HL-60 (cell line): ENCODE results near the gene TPCN2.

ENCODE experiments used
- DNase-seq, 2 experiments: peaks; one replicate each; pipeline ENCODE4 v3.0.0-alpha.2; 2010 to 2020; ENCODE audit warnings: low read depth in 1 of 2, low spot score in 1 of 2
- H3K27ac ChIP-seq: fragments of 250-450 bp; sonication (Bioruptor Pico); replicated peaks from 2 replicates; pipeline ENCODE4 v1.5.1; 2020; ENCODE audit warnings: mild to moderate bottlenecking, moderate library complexity
- H3K27me3 ChIP-seq: fragments of 250-450 bp; sonication (Bioruptor Pico); 2 replicates; pipeline ENCODE4 v1.5.1; 2021; ENCODE audit warnings: mild to moderate bottlenecking, moderate library complexity; ENCODE audit not compliant: insufficient read depth, poor library complexity, severe bottlenecking
- H3K4me3 ChIP-seq: replicated peaks from 2 replicates; pipeline ENCODE4 v1.5.1; 2011; ENCODE audit warnings: mild to moderate bottlenecking, control low read depth, low read length; ENCODE audit not compliant: insufficient read depth
- GABPA ChIP-seq: IDR thresholded peaks from 2 replicates; pipeline ENCODE4 v1.6.1; 2012; ENCODE audit warnings: low read depth
- POLR2AphosphoS5 ChIP-seq: IDR thresholded peaks from 2 replicates; pipeline ENCODE4 v1.6.1; 2012; ENCODE audit warnings: low read depth
- SPI1 ChIP-seq: IDR thresholded peaks from 2 replicates; pipeline ENCODE4 v1.6.1; 2012; ENCODE audit warnings: low read depth, mild to moderate bottlenecking, borderline replicate concordance
- TF ChIP-seq, protein P1 (sequence below): IDR thresholded peaks from one replicate; pipeline ENCODE4 v1.5.1; 2011; ENCODE audit warnings: low read length, control low read depth, inconsistent platforms; ENCODE audit not compliant: insufficient read depth
- TF ChIP-seq, protein P2 (sequence below): IDR thresholded peaks from 2 replicates; pipeline ENCODE4 v1.6.1; 2012; ENCODE audit warnings: low read depth; ENCODE audit not compliant: insufficient replicate concordance

TPCN2 gene

DNA sequence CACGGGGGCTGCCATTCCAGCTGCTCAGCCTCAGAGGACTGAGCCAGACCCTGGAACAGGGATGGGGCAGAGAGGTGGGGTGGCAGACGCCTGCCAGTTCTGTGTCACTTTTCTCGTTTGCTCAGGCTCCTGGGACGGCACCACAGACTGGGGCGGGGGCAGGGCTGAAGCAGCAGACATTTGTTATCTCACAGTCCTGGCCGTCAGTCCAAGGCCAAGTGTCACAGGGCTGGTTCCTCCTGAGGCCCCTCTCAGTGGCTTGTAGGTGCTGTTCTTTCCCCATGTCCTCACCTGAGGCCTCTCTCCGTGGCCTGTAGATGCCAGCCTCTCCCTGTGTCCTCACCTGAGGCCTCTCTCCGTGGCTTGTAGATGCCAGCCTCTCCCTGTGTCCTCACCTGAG is 24.7 kb downstream of the TPCN2 start:
- Histone ChIP-seq H3K27me3 (no peaks in the 10 kb centered on the region), H3K4me3 (no peak overlapping the region), H3K27ac (no peak overlapping the region)
- TF ChIP-seq GABPA (no peak), POLR2AphosphoS5 (no peak), SPI1 (no peak)
- TF ChIP-seq, protein P1, sequence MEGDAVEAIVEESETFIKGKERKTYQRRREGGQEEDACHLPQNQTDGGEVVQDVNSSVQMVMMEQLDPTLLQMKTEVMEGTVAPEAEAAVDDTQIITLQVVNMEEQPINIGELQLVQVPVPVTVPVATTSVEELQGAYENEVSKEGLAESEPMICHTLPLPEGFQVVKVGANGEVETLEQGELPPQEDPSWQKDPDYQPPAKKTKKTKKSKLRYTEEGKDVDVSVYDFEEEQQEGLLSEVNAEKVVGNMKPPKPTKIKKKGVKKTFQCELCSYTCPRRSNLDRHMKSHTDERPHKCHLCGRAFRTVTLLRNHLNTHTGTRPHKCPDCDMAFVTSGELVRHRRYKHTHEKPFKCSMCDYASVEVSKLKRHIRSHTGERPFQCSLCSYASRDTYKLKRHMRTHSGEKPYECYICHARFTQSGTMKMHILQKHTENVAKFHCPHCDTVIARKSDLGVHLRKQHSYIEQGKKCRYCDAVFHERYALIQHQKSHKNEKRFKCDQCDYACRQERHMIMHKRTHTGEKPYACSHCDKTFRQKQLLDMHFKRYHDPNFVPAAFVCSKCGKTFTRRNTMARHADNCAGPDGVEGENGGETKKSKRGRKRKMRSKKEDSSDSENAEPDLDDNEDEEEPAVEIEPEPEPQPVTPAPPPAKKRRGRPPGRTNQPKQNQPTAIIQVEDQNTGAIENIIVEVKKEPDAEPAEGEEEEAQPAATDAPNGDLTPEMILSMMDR, result no peak
- TF ChIP-seq, protein P2, sequence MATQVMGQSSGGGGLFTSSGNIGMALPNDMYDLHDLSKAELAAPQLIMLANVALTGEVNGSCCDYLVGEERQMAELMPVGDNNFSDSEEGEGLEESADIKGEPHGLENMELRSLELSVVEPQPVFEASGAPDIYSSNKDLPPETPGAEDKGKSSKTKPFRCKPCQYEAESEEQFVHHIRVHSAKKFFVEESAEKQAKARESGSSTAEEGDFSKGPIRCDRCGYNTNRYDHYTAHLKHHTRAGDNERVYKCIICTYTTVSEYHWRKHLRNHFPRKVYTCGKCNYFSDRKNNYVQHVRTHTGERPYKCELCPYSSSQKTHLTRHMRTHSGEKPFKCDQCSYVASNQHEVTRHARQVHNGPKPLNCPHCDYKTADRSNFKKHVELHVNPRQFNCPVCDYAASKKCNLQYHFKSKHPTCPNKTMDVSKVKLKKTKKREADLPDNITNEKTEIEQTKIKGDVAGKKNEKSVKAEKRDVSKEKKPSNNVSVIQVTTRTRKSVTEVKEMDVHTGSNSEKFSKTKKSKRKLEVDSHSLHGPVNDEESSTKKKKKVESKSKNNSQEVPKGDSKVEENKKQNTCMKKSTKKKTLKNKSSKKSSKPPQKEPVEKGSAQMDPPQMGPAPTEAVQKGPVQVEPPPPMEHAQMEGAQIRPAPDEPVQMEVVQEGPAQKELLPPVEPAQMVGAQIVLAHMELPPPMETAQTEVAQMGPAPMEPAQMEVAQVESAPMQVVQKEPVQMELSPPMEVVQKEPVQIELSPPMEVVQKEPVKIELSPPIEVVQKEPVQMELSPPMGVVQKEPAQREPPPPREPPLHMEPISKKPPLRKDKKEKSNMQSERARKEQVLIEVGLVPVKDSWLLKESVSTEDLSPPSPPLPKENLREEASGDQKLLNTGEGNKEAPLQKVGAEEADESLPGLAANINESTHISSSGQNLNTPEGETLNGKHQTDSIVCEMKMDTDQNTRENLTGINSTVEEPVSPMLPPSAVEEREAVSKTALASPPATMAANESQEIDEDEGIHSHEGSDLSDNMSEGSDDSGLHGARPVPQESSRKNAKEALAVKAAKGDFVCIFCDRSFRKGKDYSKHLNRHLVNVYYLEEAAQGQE, result no peak
- no peak for DNase-seq

DNA sequence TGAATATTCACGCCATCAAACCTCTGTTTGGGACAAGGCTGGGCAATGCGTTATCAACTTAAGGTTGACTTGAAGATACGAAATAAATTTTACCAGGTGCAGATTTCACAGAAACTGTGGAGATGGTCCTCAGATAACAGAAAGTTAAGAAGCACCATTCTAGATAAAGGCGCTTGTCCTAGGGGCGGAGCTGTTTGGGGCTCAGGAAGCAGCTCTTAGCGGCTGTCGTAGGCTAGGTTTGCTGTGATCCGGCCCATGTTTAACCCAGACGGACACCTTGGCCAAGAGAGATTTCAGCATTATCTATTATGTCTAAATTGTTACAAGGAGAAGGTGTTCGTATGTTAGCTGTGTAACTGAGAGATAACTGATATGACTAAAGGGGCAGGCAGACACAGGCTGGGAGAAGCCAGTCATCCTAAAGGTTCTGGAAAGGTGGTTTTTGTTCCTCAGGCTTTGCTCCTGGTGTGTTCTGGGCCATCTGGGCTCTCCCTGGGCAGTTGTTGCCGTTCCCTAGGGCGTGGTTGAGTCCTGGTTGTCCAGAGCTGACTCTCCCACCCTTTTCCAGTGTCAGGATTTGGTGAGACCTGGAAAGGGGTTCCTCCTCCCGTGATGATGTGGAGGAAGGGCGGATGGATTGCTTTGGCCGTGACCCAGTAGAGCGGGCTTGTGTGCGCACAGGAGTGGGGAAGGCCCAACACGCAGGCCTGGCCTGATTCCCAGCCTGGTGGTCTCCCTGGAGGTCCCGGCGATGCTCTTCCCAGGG is 25.8 kb downstream of the TPCN2 start:
- Histone ChIP-seq H3K4me3 (no peak overlapping the region), H3K27ac (no peak overlapping the region), H3K27me3 (no peaks in the 10 kb centered on the region)
- DNase-seq, result no peak
- TF ChIP-seq, protein P1, result no peak
- TF ChIP-seq SPI1 (no peak), POLR2AphosphoS5 (no peak), GABPA (no peak)
- TF ChIP-seq, protein P2, result no peak

DNA sequence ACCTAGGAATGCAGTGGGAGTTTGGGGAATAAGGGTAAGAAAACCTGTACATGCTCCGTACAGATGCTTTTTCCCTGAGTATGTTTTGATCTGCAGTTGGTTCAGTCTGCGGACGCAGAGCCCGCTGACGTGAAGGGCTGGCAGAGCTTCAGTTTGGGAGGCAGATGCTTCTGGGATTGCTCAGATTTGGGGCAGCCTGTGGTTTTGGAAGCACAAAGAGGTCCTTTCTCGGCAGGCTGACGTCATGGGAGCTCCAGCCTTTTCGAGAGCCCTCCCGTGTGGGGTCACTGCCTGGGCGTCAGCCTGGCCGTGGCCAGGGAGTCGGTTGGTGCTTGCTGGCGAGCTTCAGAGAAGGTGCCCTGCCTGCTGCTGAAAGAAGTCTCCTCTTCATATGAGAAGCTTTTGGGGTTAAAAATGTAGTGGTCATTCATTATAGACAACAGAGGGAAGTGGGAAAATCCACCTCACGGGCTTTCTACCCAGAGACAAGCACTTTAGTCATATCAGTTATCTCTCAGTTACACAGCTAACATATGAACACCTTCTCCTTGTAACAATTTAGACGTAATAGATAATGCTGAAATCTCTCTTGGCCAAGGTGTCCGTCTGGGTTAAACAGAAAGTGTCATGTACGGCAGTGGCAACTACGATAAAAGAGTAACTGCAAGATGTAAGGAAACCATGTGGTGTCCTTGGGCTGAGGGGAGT is 26.8 kb downstream of the TPCN2 start:
- no peak for DNase-seq
- TF ChIP-seq, protein P2, result no peak
- TF ChIP-seq SPI1, result no peak
- TF ChIP-seq, protein P1, result no peak
- TF ChIP-seq POLR2AphosphoS5, result no peak
- TF ChIP-seq GABPA, result no peak
- no peak overlapping the region for H3K27ac ChIP-seq
- no peak overlapping the region for H3K4me3 ChIP-seq
- no peaks in the 10 kb centered on the region for H3K27me3 ChIP-seq
